HL-60/S4 treated with retinoic acid at 250 ng/mL for 4 days and 3 days (cell line): ENCODE measurements around the gene DLG2.

Experiments used
- in situ Hi-C: fragments of 300-500 bp; cut with MboI; formaldehyde crosslinking; loops from 2 replicates; pipeline ENCODE4 v1.7.0; 2022; ENCODE audit warnings: low sequenced_read_pairs

The DLG2 gene

DNA sequence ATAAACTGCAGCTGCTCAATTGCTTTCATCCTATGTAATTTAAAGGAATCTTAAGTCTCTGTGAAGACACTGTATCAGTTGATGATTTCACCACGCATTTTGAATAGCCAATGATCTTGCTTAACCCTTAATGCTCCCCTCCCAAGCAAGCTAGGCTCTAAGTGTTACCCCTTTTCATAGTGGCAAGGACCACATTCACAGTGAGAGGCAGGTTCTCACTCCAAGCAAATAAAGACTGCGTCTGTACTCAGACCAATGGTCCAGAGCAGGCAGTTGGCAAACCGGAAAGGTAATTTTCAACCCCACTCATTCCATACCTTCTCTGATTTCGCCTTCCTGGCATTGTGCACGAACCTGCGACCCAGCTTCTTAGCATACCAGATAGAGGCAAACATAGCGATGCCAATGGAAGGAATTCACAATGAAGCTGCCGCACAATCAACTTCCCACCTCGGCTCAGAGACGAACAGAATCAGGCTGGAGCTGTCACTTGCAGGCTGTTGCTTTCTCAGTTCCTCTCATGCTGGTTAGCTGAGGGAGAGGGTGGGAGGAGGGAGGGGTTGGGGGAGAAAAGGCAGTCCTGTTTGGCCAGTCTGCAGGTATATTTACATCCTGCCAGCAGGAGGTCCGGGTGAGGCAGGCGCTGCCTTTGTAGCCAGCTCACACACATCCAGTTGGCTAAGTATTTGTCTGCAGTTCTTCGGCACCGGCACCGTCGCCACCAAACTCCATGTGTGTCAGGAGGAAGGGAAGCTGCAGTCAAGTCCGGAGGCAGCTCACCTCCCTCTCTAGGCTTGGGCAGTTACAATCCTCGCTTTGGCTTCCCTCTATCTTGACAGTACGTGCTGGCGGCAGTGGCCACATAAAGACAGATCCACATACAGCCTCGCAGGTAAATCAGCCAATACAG is 1189.8 kb downstream of the DLG2 start:
- in situ Hi-C loops = no loop called here

DNA sequence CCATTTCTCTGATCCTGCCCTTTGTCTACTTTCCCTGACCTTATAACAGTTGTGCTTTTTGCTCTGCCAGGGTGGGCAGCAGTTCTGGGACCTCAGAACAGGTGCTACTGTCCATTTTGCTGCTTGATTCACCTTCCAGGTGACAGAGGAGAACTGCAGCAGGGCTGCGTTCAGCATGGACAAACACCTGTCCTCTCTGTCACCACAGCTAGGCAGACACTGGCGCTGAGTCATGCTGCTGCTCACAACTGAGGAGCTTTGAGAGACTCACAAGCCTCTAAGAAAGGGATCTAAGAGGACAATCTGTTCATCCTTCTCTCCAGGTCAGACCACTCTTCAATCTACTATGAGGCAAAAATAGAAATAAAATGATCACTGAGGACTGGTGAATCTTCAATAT is 1196.5 kb downstream of the DLG2 start:
- in situ Hi-C loops = no loop called here

DNA sequence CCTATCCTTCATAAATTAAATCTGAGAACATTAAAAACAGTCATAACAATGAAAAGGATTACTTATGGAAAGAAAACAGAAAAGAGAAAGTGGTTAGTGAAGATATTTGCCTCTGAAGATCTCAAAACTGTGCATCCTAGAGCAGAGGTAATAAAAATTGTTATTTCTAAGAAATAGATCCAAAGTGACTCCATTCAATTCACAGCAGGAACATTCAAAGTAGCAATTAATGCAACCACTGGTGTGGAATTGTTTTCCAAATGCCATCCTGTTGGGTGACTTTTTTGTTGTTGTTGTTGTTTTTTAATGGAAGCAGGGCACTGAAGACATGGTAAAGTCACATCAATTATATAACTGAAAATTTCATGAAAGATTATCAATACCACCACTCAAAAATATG is 1201.5 kb downstream of the DLG2 start:
- in situ Hi-C loops = no loop called here

DNA sequence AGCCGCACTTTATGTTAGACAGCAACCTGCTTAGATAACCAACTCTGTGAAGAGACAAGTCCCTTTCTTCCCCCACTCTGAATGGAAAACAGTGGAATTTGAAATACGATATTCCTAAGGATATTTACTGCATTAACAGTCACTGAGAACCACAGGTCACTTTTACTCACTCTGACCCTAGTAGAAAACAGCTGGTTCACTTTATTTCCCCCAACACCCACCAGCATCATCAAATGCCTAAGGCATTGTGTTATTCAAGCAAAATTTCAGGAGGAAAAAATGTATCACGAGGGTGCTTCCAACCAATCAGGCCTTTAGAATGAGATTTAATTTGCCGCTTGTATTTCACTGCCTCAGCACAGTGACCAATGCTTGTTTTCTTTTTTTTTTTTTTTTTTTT is 1206.9 kb downstream of the DLG2 start:
- in situ Hi-C loops = no loop called here

DNA sequence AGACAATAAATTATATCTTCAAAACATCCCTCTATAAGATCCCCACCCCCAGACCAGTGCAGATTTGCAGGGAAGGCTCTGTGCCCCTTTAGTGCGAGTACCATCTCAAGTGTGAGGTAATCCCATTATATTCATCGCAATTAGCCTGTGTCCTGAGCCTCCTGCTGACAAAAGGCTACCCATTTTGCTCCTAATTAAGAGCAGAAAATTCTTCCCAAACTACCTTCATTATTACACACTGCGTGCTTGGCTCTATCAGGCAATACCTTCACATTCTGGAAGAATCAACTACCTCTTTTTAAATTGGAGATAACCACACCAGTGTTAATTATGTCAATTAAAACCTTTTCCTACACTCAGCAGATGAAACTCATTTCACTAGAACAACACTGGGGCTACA is 1207.5 kb downstream of the DLG2 start:
- in situ Hi-C loops = no loop called here

DNA sequence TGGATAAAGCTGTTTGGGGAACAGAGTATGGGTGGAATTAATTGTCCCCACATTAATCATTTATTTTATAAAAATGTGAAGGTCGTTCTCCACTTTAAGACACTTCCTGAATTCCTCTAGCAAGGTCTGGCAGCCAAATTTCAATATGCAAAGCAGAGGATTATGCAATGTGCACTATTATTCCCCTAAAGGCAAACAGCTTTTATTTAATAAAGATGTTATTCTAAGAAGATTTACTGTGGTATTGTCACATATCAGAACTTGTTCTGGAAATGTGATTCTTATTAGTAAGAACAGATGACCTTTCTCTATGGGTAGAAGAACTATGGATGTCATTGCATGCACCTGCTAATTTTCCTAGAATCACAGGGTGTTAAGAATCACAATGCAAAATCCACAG is 1212.2 kb downstream of the DLG2 start:
- in situ Hi-C loops = no loop called here

DNA sequence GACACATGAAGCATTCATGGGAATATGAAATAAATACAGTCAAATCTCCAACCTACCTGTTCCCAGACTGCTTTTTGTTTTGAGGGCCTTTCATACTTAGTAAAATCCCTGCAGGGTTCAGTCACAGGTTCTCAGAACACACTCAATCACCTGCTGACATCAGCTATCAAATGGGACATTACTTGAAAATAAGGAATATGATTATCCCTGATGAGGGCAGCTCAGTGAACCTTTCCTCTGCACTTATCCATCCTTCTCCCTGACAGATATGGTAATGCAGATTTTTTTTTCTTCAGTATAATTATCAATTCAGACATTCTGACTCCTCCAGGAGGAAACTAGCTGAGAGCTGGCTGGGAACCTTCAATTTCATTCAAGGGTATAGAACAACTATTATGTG is 1213.6 kb downstream of the DLG2 start:
- in situ Hi-C loops = no loop called here

DNA sequence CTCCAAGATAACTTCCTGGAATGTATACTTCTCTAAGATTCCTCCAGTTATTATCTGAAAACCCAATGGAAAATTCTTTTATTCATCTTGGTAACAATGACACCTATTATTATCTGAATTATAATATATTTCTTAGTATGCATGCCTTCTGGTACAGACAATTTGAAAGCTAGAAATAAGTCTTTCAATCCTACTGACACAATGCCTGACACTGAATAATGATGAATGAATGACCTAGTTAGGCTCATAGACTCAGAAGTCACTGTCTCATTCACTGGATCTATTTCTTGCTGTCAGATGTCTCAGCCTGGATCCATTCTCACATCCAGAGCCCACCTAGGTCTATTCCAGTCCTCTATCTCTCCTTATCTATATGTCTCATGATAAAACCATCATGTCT is 1214.3 kb downstream of the DLG2 start:
- in situ Hi-C loops = no loop called here

DNA sequence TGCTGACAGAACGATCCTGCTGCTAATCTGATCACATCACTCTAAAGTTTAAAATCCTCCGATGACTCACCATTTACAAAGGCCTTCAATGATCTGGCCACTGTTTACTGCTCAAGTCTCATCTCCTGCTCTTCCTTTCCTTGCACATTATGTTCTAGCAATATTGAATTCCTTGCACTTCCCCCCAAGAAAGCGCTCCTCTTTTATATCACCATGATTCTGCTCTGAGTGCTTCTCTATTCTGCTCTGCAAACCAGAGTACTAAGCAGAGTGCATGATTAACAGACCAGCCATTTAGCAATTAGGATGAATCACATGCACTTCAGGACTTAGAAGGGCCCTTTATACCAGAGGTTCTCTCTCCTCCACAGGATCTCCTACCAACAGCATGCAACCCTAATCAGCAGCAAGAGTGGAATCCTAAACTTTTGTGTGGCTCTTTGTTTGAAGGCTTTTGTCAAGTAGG is 1218.2 kb downstream of the DLG2 start:
- in situ Hi-C loops = no loop called here

DNA sequence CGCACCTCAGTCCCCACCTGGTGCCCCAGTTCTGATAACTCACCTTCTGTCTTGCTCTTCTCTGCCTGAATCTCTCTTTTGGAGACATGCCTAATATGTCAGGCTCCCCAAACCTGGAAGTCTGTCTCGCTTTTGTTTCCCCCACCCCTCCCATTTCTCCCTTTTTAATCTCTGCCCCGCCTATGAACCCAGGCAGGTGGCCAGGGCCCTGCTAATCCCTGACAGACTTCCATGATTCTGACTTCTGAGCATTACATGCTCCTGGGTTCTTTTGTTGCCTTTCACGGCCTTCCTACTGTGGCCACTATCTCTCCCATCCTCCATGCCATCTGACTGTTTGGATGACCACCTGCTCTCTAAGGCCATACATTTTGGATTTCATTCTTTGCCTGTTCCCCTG is 1220.1 kb downstream of the DLG2 start:
- in situ Hi-C loops = no loop called here

DNA sequence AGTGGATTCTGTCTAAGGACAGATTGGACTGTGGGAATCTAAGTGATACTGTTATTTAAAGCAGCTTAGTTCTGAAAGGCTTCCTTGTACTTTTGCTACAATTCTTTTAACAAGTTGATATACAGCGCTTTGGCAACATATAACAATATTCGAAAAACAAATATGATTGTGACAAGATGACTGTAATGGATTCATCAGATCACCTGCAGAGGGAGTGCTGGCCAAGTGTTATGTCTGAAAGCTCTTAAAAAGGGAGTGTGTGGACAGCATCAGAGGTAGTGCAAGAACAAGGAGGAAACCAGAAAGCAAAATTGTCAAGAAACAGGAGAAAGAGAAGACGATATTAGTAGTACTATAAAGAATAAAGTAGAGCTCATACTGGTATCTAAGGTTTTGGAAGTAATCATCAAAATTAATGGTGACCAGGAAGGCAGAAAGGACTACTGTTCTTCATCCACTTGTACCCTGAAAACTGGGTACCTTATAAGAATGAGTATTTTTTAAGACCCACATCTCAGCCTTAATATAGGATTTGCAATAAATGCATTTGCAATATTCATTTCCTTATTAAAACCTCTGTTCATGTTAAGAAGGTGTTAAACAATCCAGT is 1229.0 kb downstream of the DLG2 start:
- in situ Hi-C loops = no loop called here

DNA sequence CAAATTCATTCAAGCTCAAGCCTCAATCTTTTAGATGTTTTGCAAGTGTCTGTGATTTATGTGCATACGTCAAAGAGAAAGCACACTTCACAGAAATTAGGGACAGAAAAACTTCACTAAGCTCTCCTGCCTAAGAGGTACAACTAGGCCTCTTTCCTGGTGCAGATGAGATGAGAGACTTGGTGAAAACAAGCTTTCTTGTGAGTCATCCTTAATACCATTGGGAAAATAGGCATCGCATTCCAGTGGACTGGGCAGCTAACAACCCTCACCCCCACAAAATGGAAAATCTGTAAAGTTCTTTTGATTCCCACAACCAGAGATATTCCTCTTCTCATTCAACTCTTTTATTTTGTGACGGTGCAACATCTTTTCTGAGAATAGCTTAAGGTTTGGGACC is 1230.6 kb downstream of the DLG2 start:
- in situ Hi-C loops = no loop called here

DNA sequence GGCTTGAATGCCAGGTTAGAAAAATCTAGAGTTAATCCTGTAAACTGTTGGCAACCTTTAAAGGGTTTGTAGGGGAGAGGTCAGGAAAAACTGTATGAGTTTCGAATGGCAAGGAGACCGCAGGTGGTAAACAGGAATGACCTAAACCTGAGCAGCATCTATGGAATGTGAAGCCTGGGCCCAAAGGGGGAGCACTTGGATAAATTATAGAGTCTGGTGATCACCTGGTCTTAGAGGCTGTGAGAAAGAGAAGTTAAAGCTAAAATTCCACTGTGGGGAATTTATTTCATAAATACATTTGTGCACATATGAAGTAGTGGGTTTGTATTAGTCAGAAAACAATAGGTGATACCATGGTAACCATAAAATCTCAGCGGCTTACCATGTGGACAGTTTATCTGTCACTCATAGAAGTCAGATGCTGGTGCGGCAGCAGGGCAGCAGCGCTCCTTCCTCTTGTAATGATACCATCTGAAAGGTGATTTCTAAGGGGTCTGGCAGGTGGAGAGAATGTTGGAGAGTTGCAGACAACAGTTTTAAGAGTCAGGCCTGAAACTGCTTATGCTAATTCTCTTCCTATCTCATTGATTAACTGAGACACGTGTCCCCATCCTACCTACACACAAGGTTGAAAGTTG is 1236.6 kb downstream of the DLG2 start:
- in situ Hi-C loops = no loop called here

DNA sequence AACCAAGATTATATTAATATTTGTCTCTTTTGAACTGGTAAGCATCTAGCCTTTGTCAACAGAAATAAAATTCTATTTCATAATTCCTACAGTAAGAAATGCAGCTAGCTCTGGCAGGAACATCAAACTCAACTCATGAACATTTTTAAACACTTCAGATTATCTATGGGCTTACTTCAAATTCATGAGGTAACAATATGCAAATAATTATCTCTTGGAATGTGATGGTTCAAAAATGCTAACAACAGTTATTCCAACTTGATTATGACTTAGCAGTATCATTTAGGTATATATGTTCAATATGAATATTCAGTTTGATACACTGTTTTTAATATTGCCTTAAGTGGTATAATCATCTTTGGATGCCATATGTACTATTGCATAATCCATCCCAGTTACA is 1237.4 kb downstream of the DLG2 start:
- in situ Hi-C loops = no loop called here

DNA sequence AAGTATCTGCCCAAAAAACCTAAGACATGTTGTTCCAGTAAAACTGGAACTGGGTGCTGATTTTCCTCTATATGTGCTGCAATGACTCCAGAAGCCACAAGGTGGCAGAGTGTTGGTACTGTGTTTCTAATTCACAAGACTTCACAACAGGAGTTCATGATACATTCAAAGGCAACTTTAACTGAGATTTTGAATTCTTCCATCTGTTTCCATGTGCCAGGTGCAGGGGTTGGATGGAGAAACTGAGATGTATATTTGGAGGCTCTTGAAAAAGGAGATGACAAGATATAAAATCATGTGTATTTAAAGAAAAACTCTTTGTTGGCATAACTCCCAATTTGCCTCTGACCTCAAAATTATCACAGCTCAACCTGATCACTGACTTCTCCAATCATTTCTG is 1242.4 kb downstream of the DLG2 start:
- in situ Hi-C loops = no loop called here

DNA sequence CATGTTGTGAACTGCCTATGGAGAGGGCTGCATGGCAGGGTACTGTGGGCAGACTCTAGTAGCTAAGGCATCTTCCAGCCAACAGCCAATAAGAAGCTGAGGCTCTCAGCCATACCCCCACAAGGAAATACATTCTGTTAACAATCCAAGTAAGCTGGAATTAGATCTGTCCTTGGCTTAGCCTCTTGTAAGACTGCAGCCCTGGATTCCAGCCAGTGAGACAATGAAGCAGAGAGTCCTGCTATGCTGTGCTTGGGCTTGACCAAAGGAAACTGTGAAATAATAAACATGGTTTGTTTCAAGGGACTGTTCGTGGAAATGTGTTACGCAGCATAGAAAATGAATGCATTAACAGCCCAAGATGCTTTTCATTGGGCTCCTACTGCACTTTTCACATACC is 1243.6 kb downstream of the DLG2 start:
- in situ Hi-C loops = no loop called here

DNA sequence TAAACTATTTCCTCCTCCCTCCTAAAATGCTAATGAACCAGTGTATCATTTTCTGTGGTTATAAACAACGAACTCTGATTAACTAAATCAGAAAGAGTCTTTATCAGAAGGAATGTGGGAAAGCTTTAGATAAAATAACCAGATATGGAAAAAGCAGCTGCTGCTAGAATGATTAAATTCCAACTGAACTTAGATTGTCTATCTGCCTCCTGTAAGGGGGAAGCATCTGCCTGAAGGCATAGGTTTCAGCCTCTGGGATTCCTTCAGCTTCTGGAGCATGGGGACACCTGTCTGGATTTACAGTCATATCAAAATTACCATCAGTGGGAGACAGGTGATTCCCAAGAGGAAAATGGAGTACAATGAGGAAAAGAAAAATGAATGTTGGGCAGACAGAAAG is 1245.5 kb downstream of the DLG2 start:
- in situ Hi-C loops = no loop called here

DNA sequence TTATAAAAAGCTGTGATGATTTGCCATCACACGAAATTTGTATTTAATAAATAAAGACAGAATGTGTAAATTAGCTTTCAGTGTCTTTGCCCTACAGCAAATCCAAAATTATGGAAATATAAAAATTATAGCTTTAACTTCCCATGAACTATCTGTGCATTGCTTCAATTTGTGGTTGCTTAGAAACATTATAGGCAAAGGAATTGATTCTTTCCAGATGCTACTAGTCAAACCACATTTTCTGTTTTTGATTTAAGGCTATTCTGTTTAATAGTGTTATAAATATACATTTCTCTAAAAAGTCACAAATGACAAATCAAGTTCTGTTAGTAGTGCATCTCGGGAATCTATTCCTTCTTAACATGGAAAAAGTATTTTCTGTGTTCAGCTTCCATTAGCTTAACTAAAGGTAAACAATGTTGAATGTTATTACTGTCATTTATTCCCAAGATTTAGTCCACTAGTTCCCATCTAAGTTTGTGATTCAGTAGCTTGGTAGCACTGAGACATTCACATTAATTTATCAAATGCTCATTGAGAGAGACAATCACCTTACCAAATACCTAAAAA is 1254.7 kb downstream of the DLG2 start:
- in situ Hi-C loops = no loop called here

DNA sequence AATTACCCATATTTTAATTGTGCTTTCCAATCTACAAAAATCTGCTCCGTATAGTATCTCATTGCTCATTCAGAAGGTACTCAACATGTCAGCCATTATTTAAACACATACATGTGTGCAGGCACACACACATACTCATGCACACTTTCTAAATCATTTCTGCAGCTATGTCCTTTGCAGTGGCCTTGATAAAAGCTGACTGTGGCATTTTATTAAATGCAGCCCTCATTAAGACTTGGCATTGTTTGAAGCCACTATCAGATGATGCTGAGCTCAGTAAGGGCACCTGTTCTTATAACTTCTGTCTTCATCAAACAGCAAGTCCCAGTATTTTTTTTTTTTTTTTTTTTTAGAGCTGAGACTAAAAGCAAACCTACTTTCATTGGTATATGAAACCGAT is 1269.1 kb downstream of the DLG2 start:
- in situ Hi-C loops = no loop called here

DNA sequence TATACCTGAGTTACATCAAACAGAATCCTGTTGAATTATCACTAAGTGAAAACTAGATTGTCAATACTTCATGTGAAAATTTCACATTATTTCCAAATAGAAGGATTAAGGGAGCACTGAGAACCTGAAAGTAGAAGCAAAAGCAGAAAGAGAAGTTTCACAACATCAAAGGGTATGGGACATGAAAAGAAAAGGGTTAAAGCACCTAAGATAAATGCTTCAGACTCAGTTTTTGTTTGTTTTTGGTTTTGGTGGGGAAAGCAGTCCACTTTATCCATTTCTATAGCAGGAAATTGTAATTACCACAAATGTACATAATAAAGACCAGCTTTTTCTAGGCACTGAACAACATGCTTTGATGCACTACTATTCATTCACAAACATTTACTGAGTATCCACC is 1271.2 kb downstream of the DLG2 start:
- in situ Hi-C loops = no loop called here

DNA sequence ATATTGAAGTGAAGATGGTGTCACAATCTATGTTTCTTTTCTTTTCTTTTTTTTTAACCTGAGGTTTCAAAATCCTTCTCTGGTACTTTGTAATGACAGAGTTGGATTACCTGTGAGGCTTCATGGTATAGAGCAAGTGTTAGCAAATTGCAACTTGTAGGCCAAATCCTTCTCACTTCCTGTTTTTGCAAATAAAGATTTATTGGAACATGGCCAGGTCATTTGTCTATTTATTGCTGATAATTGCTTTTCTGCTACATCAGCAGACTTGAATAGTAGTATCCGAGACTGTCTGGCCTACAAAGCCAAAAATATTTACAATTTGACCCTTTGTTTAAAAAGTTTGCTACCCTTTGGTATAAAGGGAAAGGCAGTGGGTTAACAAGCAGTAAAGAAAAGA is 1281.5 kb downstream of the DLG2 start:
- in situ Hi-C loops = no loop called here

DNA sequence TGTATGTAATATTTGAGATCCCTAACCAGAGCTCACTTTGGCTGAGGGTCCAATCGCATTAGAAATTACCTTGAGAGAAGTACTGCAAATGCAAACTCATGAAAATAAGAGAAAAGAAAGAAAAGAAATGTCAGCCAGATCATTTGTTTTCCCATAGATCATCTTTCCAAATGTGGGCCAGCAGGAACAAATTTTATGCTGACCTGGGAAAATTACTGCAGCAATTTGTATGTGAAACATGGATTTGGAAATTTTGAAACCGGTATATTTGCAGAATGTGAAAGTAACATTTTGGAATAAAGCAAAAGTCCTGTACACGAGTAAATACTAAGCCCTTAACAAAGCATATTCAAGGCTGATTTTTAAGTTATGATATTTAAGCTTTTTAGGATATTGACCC is 1282.1 kb downstream of the DLG2 start:
- in situ Hi-C loops = no loop called here
